Islet precursor cell (in vitro differentiated cells): ENCODE results near the gene ORMDL1.
A peak's percentile ranks its signal among the peaks of the same experiment; 100 is the strongest.

ENCODE experiments used
- DNase-seq: peaks from one replicate; pipeline ENCODE4 v3.0.0-alpha.2; 2018

Gene ORMDL1, protein sequence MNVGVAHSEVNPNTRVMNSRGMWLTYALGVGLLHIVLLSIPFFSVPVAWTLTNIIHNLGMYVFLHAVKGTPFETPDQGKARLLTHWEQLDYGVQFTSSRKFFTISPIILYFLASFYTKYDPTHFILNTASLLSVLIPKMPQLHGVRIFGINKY

DNA sequence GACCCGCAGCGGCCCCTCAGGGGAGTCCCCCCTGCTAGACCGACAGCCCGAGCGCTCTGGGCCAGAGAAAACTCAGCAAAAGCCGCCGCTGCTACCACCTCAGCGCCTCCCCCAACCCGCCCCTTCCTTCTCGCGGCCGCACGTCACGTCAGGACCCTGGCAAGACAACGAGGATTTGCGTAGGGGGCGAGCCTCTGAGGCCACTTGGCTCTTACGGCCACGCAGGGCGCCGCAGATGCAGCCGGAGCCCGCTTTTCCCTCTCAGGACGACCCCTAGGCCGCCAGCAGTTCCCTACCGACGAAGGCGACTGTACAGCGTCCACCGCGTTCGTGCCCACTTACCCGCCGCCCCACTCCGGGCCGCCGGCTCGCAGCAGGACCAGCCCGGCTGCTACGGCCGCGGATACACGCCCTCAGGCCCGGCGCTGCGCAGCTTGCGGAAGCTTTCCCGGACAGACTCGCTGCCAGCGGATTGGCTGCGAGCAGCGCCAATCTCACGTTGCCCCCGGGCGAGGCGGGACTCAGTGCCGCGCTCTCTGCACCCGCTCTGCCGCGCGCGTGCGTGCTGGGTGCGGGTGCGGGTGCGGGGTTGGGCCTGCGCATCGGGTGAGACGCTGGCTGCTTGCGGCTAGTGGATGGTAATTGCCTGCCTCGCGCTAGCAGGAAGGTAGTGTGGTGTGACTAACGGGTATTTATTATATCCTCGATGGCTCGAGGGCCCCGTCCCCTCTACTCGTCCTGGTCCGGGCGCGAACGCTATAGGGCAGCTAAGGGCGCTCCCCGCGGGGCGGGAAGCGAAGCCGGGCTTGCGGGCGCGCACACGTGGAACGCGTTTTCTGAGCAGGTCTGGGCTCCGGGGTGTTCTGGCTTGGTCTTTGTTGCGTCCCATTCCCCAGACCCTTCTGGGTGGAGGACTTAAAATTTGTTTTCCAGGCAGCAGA is at the start of gene ORMDL1, which contains the start of gene PMS1:
ORMDL1 (minus strand) TSS at position 413 of the 941 bp plus-strand sequence. CDS start 1,744 bp downstream, outside the sequence.
PMS1 (plus strand) TSS at position 524 of the 941 bp plus-strand sequence. CDS start 7,360 bp downstream, outside the sequence.
- peak; percentile 97 for DNase-seq

- no peak for DNase-seq
Measured at GRCh38 chr2:189830510-189830909, 46.4 kb upstream of the ORMDL1 start.

DNA sequence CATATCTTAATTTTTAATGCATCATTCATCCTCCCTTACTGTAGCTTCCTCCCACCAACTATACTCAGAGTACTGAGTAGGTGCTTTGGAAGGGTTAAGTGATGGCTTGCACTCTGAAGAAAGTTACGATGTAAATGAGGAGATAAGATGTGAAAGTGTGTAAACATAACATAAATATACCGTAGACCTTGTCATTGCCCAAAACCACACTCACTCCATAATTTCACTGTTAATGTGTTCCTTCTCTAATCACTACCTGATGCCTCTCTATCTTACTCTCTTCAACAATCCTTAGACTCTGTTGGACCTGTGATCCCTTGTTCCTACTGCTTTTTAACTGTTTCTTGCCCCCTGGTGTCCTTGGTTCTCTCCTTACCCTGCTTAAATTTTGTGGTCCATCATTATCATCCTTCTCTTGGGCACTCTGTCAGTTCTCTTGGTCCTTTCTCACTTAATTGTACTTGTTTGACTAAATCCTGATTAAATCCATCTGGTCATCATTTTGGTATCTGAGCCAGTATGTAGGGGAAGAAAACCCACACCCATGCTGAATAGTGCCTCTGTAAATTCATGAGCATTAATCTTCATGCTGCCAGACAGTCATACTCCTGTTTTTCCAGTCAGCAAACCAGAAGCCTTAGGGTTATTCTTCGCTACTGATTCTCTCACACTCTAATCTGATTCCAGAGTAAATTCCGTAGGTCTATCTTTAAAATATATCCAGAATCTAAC is 45.1 kb upstream of the ORMDL1 start:
- no peak for DNase-seq

DNA sequence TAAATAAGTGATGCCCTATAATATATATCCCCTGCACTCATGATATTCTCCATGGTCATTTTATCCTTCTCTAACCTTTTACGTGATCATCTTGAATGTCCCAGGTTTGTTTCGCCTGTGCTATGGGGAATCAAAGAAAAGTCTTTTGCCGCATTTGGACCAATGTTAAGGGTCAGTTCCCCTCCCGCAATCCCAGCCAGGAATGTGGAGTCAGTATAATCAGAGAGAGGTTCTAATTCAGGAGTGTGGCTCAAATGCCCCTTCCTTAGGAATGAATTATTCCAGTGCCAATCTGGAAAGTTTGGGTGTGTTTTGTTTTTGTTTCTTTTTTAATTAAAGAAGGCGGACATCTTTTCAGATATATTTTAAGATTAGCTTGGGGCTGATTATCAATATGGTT is 41.9 kb upstream of the ORMDL1 start:
- DNase-seq = no peak

- no peak for DNase-seq
Measured at GRCh38 chr2:189824694-189825396, 40.7 kb upstream of the ORMDL1 start.

DNA sequence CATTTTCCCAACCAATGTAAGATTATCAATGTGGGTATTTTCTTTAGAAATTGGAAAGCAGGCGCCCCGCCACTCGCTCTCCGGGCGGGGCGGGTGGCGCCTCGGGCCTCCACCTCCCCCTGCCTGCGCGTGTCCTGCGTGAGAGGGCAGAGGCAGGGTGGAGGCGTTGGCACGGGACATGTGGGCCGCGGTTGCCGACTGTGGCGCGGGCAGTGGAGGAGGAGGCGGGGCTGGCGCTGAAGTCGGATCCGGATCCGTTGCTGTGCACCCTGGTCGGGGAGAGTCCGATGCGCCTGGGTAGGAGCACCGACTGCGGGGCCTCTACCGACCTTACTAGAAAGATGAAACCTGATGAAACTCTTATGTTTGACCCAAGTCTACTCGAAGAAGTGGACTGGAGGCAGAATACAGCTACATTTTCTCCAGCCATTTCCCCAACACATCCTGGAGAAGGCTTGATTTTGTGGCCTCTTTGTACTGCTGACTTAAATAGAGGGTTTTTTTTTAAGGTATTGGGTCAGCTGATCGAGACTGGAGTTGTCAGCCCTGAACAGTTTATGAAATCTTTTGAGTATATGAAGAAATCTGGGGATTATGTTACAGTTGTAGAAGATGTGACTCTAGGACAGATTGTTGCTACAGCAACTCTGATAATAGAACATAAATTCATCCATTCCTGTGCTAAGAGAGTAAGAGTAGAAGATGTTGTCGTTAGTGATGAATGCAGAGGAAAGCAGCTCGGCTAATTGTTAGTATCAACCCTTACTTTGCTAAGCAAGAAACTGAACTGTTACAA is 38.0 kb upstream of the ORMDL1 start:
- no peak for DNase-seq

- no peak for DNase-seq
Measured at GRCh38 chr2:189819297-189819704, 35.2 kb upstream of the ORMDL1 start.

DNA sequence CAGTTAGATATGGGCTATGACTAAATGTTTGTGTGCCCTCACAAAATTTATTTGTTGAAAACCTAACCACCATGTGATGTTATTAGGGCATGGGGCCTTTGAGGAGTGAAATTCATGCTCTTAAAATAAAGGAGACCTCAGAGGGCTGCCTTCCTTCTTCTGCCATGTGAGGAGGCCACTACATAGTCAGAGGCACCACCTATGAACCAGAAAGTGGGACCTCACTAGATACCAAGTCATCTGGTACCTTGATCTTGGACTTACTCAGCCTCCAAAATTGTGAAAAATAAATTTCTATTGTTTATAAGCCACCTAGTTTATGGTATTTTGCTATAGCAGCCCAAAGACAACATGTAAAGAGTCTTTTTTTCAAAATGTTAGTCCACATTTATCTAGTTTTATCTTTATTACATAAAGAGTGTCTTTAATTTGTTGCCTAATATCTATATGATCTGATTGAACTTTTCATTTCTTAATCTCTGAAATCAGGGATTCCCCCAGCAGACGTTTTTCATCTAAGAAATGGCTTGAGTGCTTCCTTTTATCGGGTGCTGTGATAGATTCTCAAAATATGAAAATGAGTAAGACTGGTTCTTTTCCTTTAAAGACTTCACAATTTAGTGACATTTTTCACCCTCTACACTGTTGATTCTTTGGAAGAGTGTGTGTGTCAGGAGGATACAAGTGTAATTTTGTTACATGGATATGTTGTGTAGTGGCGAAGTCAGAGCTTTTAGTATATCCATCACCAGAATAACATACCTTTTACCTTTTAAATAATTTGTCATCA is 34.3 kb upstream of the ORMDL1 start:
- no peak for DNase-seq

DNA sequence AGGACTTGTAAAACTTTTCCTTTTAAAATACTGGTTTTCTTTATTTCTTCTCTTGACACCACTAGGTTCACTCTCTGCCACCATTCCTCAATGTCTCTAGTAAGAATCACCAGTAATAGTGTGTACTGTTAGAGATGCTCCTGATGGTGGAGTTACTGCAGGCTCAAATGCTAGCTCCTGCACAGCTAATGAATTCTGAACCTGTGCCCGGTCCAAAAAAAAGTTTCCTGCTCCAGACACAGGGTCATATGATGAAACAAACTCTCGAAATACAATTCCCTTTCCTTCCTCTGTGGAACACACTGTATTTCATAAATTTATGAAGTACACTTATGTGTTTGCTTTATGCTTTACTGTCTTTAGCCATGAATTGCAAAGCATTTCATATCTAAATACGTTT is 19.3 kb upstream of the ORMDL1 start:
- no peak for DNase-seq

GRCh38 chr2:189802396-189802912 is 18.3 kb upstream of the ORMDL1 start:
- DNase-seq = no peak

GRCh38 chr2:189799531-189799930 is 15.4 kb upstream of the ORMDL1 start:
- DNase-seq = no peak

- no peak for DNase-seq
Measured at GRCh38 chr2:189799030-189799331, 14.8 kb upstream of the ORMDL1 start.

- no peak for DNase-seq
Measured at GRCh38 chr2:189798312-189799029, 14.3 kb upstream of the ORMDL1 start.

GRCh38 chr2:189797902-189798301 is 13.8 kb upstream of the ORMDL1 start:
- DNase-seq = no peak

- DNase-seq = no peak
Measured at GRCh38 chr2:189794310-189794709, 10.2 kb upstream of the ORMDL1 start.

GRCh38 chr2:189791338-189792042 is 7.4 kb upstream of the ORMDL1 start:
- no peak for DNase-seq

GRCh38 chr2:189783451-189783926 is 650 bp downstream of the ORMDL1 start:
- DNase-seq = no peak

DNA sequence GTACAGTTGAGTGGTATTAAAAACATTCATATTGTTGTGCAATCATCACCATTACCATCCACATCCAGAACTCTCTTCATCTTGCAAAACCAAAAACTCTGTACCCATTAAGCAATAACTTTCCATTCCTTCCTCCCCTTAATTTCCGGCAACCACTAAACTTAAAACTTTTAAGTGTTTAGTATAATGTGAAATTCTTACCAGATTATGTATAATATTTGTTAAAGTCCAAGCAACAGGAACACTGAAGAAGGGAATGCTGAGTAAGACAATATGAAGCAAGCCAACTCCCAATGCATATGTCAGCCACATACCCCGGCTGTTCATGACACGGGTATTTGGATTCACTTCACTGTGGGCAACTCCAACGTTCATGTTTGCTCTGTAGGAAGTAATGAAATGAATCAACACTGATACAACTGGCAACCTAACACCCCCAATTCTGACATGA is 1.9 kb downstream of the ORMDL1 start:
- DNase-seq = no peak

DNA sequence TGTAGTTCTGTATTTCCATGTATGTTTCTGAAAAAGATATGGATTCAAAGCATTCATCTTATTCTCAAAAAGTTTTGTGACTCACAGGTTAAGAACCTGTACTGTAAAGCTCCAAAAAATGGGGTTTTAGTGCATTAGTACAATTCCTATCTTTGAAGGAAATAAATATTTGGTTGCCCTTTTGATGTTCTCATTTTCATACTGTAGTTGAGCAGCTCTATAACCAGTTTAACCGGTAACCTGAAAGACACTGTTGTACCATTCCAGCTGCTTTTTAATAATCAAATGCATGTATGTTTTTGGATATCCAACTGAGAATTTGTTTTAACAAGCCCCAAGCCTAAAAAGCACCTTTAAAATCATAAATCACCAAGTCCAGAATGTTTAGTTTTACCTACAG is 11.9 kb downstream of the ORMDL1 start:
- no peak for DNase-seq
